Activated CD4-positive, alpha-beta memory T cell treated with anti-CD3 and anti-CD28 coated beads for 36 hours (primary cell): Measurements from ENCODE around the gene VAMP2. TPM values are rescaled to one million over a fixed set of nuclear protein-coding genes. Genes with fewer than 3 reads are reported as not detected.
A peak's percentile ranks its signal among the peaks of the same experiment; 100 is the strongest.

Experiments used
- CTCF ChIA-PET: fragments of 350-600 bp; sonication (Branson Sonifier 250); formaldehyde crosslinking; loops from one replicate; lab custom pipeline; 2021; ENCODE audit warnings: antibody characterized with exemption, inconsistent platforms; lab: Charles Lee
- POLR2A ChIA-PET: fragments of 350-600 bp; sonication (Branson Sonifier 250); formaldehyde crosslinking; loops from one replicate; lab custom pipeline; 2021; ENCODE audit warnings: antibody characterized with exemption; lab: Charles Lee
- DNase-seq: peaks from one replicate; pipeline ENCODE4 v3.0.0-alpha.2; 2020
- H3K27ac Mint-ChIP-seq: one replicate; pipeline ENCODE4 v1.8.0; 2021; ENCODE audit warnings: mixed read lengths
- H3K27me3 Mint-ChIP-seq: one replicate; pipeline ENCODE4 v1.8.0; 2021; ENCODE audit warnings: mixed read lengths
- H3K36me3 Mint-ChIP-seq: one replicate; pipeline ENCODE4 v1.8.0; 2021; ENCODE audit warnings: mixed read lengths
- H3K4me1 Mint-ChIP-seq: one replicate; pipeline ENCODE4 v1.8.0; 2021; ENCODE audit warnings: low read depth, mixed read lengths
- H3K4me3 Mint-ChIP-seq: one replicate; pipeline ENCODE4 v1.8.0; 2021; ENCODE audit warnings: mild to moderate bottlenecking, mixed read lengths
- H3K9me3 Mint-ChIP-seq: one replicate; pipeline ENCODE4 v1.8.0; 2021; ENCODE audit warnings: mixed read lengths
- intact Hi-C: fragments of 100-400 bp; cut with micrococcal nuclease; formaldehyde crosslinking; loops from one replicate; pipeline ENCODE4 v1.15.1; 2023
- total RNA-seq, 2 experiments: library from RNA; stranded (reverse); gene quantifications; one replicate each; pipeline ENCODE4 v1.2.3, GENCODE V29; 2021

The VAMP2 gene
- total RNA-seq, 2 experiments from 2014 or later = 30.1 to 30.4 TPM

GRCh38 chr17:8189041-8189710 is 26.4 kb upstream of the VAMP2 start:
- H3K27ac Mint-ChIP-seq = peak overlapping the region; percentile 93
- CTCF ChIA-PET = interaction anchor here (1.0 to 6.0 kb wide), 7 partner anchors 32 to 115 kb away, joined by 3 to 48 read pairs (median 4); partner anchors contain the start of genes ALOXE3, HES7 and SLC25A35
- intact Hi-C loops = loop anchor here (10.0 kb wide), 1 partner anchor 354 kb away; the partner anchor contains the start of gene KDM6B

GRCh38 chr17:8188263-8188839 is 25.6 kb upstream of the VAMP2 start:
- intact Hi-C loops = loop anchor here (10.0 kb wide), 1 partner anchor 354 kb away; the partner anchor contains the start of gene KDM6B
- no peaks in the 10 kb centered on the region for H3K36me3 Mint-ChIP-seq
- H3K27ac Mint-ChIP-seq = no peak overlapping the region
- H3K4me1 Mint-ChIP-seq = peaks cover 13% of the 10 kb centered on the region
- no peaks in the 10 kb centered on the region for H3K9me3 Mint-ChIP-seq
- ChIA-PET CTCF (interaction anchor here (1.1 to 6.0 kb wide), 5 partner anchors 33 to 107 kb away, joined by 3 to 48 read pairs (median 4); partner anchors contain the start of genes ALOXE3, HES7 and SLC25A35), POLR2A (interaction anchor here (0.5 to 7.3 kb wide), 14 partner anchors 12 to 118 kb away, joined by 3 to 96 read pairs (median 5); partner anchors contain the start of genes CTC1, PFAS, RANGRF and SLC25A35)
- H3K4me3 Mint-ChIP-seq = no peak overlapping the region
- DNase-seq = peak; percentile 40
- H3K27me3 Mint-ChIP-seq = no peaks in the 10 kb centered on the region

More at GRCh38 chr17:8189041-8189710, 26.4 kb upstream of the VAMP2 start:
- no peaks in the 10 kb centered on the region for H3K9me3 Mint-ChIP-seq
- H3K4me1 Mint-ChIP-seq = peaks cover 13% of the 10 kb centered on the region
- no peaks in the 10 kb centered on the region for H3K27me3 Mint-ChIP-seq
- POLR2A ChIA-PET = interaction anchor here (0.5 to 7.3 kb wide), 9 partner anchors 15 to 118 kb away, joined by 3 to 96 read pairs (median 16); partner anchors contain the start of genes ALOXE3, AURKB, CTC1 and PFAS
- H3K36me3 Mint-ChIP-seq = no peaks in the 10 kb centered on the region
- H3K4me3 Mint-ChIP-seq = no peak overlapping the region
- DNase-seq = peak; percentile 55

GRCh38 chr17:8187517-8188262 is 24.9 kb upstream of the VAMP2 start:
- H3K4me1 Mint-ChIP-seq = peaks cover 13% of the 10 kb centered on the region
- DNase-seq = peak; percentile 94
- no peaks in the 10 kb centered on the region for H3K36me3 Mint-ChIP-seq
- H3K4me3 Mint-ChIP-seq = no peak overlapping the region
- no peaks in the 10 kb centered on the region for H3K27me3 Mint-ChIP-seq
- CTCF ChIA-PET = interaction anchor here (0.6 to 6.0 kb wide), 8 partner anchors 23 to 109 kb away, joined by 3 to 48 read pairs (median 4); partner anchors contain the start of genes ALOXE3, CTC1 and SLC25A35
- intact Hi-C loops = loop anchor here (1.0 to 10.0 kb wide), 11 partner anchors 13 to 353 kb away; partner anchors contain the start of genes AURKB, KDM6B, RANGRF and SLC25A35
- H3K9me3 Mint-ChIP-seq = no peaks in the 10 kb centered on the region
- POLR2A ChIA-PET = interaction anchor here (0.8 to 7.3 kb wide), 14 partner anchors 13 to 114 kb away, joined by 3 to 96 read pairs (median 4); partner anchors contain the start of genes CTC1, RANGRF and SLC25A35
- no peak overlapping the region for H3K27ac Mint-ChIP-seq

GRCh38 chr17:8186787-8187516 is 24.2 kb upstream of the VAMP2 start:
- Mint-ChIP-seq H3K36me3 (no peaks in the 10 kb centered on the region), H3K4me1 (peaks cover 13% of the 10 kb centered on the region), H3K27me3 (no peaks in the 10 kb centered on the region), H3K9me3 (no peaks in the 10 kb centered on the region), H3K4me3 (no peak overlapping the region), H3K27ac (no peak overlapping the region)
- intact Hi-C loops = loop anchor here (1.0 to 10.0 kb wide), 12 partner anchors 14 to 352 kb away; partner anchors contain the start of genes AURKB, KDM6B, RANGRF and SLC25A35
- DNase-seq = peak; percentile 98
- CTCF ChIA-PET = interaction anchor here (0.6 to 6.0 kb wide), 8 partner anchors 11 to 109 kb away, joined by 3 to 48 read pairs (median 5); partner anchors contain the start of genes ALOXE3, CTC1 and TMEM107
- POLR2A ChIA-PET = interaction anchor here (1.0 to 7.3 kb wide), 11 partner anchors 13 to 113 kb away, joined by 3 to 96 read pairs (median 6); partner anchors contain the start of genes CTC1 and SLC25A35

GRCh38 chr17:8186446-8186786 is 23.7 kb upstream of the VAMP2 start:
- no peak overlapping the region for H3K4me3 Mint-ChIP-seq
- POLR2A ChIA-PET = interaction anchor here (0.8 to 7.3 kb wide), 10 partner anchors 10 to 107 kb away, joined by 3 to 96 read pairs (median 6); partner anchors contain the start of genes CTC1 and TMEM107
- intact Hi-C loops = loop anchor here (1.0 to 10.0 kb wide), 4 partner anchors 14 to 352 kb away; partner anchors contain the start of genes KDM6B and RANGRF
- H3K9me3 Mint-ChIP-seq = no peaks in the 10 kb centered on the region
- no peaks in the 10 kb centered on the region for H3K27me3 Mint-ChIP-seq
- CTCF ChIA-PET = interaction anchor here (1.3 to 6.0 kb wide), 4 partner anchors 10 to 67 kb away, joined by 5 to 48 read pairs (median 21); partner anchors contain the start of genes ALOXE3 and TMEM107
- H3K27ac Mint-ChIP-seq = no peak overlapping the region
- DNase-seq = no peak
- H3K36me3 Mint-ChIP-seq = no peaks in the 10 kb centered on the region
- peaks cover 13% of the 10 kb centered on the region for H3K4me1 Mint-ChIP-seq

- no peak overlapping the region for H3K27ac Mint-ChIP-seq
- DNase-seq = peak; percentile 95
- no peak overlapping the region for H3K4me3 Mint-ChIP-seq
- POLR2A ChIA-PET = interaction anchor here (0.7 to 7.3 kb wide), 9 partner anchors 9 to 107 kb away, joined by 3 to 96 read pairs (median 4); partner anchors contain the start of gene TMEM107
- H3K9me3 Mint-ChIP-seq = no peaks in the 10 kb centered on the region
- no peaks in the 10 kb centered on the region for H3K27me3 Mint-ChIP-seq
- H3K4me1 Mint-ChIP-seq = peaks cover 10% of the 10 kb centered on the region
- no peaks in the 10 kb centered on the region for H3K36me3 Mint-ChIP-seq
- intact Hi-C loops = loop anchor here (1.0 to 10.0 kb wide), 4 partner anchors 15 to 351 kb away; partner anchors contain the start of genes KDM6B and RANGRF
- CTCF ChIA-PET = interaction anchor here (1.3 to 6.0 kb wide), 5 partner anchors 9 to 115 kb away, joined by 5 to 48 read pairs (median 6); partner anchors contain the start of genes ALOXE3 and TMEM107
Measured at GRCh38 chr17:8185582-8186445, 23.1 kb upstream of the VAMP2 start.

GRCh38 chr17:8176998-8177731 is 14.4 kb upstream of the VAMP2 start:
- peaks cover 8% of the 10 kb centered on the region for H3K36me3 Mint-ChIP-seq
- peaks cover 4% of the 10 kb centered on the region for H3K27me3 Mint-ChIP-seq
- H3K4me1 Mint-ChIP-seq = peaks cover 40% of the 10 kb centered on the region
- no peak for DNase-seq
- H3K4me3 Mint-ChIP-seq = peak overlapping the region; percentile 89
- intact Hi-C loops = no loop called here
- ChIA-PET POLR2A (interaction anchor here (1.0 to 1.2 kb wide), 3 partner anchors 9 to 72 kb away, joined by 3 to 4 read pairs (median 3); partner anchors contain the start of gene PFAS), CTCF (interaction anchor here (1.4 to 1.8 kb wide), 4 partner anchors 9 to 124 kb away, joined by 3 to 6 read pairs (median 5); no protein-coding TSS in a partner anchor)
- peak overlapping the region; percentile 79 for H3K27ac Mint-ChIP-seq
- no peaks in the 10 kb centered on the region for H3K9me3 Mint-ChIP-seq

- Mint-ChIP-seq H3K4me3 (peak within 1 kb of the TSS; percentile 89), H3K4me1 (peaks cover 40% of the 10 kb centered on the region), H3K36me3 (peaks cover 8% of the 10 kb centered on the region), H3K9me3 (no peaks in the 10 kb centered on the region), H3K27me3 (peaks cover 4% of the 10 kb centered on the region), H3K27ac (peak within 1 kb of the TSS; percentile 79)
- ChIA-PET POLR2A (interaction anchor here (1.0 to 1.2 kb wide), 6 partner anchors 10 to 73 kb away, joined by 3 to 5 read pairs (median 3); partner anchors contain the start of gene PFAS), CTCF (interaction anchor here (1.4 to 1.8 kb wide), 4 partner anchors 10 to 125 kb away, joined by 3 to 6 read pairs (median 5); no protein-coding TSS in a partner anchor)
- peak; percentile 93 for DNase-seq
- intact Hi-C loops = no loop called here
Measured at GRCh38 chr17:8176197-8176940, 13.6 kb upstream of the VAMP2 start, which contains the start of gene TMEM107. TMEM107 (minus strand) TSS chr17:8176380; CDS start chr17:8176286, 94 bp downstream.
